ENCODE data around the gene MYH9.

Gene MYH9

DNA sequence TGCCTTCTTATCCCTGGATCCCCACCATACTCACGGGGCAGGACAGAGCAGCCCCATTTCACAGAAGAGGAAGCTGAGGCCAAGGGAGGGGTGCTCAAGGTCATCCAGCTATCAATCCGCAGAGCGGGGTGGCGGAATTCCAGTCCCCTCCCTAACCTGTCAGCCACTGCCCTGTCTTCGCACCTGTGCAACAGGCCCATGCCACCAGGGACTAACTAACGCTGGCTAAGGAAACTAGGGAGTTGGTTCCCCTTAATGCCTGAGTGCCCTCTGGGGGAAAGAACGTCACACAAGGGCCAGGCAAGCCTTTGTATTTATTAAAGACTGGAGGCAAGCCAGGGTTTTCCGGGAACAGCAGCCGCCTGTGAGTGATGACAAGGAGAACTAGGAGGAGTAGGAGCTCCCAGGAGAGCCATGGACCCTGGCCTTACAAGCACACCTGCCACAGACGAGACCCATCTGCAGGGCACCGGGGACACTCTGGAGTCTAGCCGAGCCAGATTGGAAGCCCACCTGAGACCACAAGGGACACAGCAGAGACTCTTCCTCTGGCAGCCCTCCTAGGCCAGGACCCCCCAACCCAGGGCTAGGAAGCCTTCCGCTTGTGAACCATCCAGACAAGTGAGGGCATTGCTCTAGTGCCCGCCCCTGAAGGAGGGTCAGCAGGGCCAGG is 64.4 kb downstream of the MYH9 start:
- no peak overlapping the region for H3K4me3 ChIP-seq (ENCODE audit: low read depth, low read length)
- DNase-seq (ENCODE audit: low read depth) = no peak

- no peak overlapping the region for H3K4me3 ChIP-seq (ENCODE audit: low read depth, low read length)
These were observed 65.2 kb downstream of the MYH9 start for GRCh38 chr22:36322602-36322915.

DNA sequence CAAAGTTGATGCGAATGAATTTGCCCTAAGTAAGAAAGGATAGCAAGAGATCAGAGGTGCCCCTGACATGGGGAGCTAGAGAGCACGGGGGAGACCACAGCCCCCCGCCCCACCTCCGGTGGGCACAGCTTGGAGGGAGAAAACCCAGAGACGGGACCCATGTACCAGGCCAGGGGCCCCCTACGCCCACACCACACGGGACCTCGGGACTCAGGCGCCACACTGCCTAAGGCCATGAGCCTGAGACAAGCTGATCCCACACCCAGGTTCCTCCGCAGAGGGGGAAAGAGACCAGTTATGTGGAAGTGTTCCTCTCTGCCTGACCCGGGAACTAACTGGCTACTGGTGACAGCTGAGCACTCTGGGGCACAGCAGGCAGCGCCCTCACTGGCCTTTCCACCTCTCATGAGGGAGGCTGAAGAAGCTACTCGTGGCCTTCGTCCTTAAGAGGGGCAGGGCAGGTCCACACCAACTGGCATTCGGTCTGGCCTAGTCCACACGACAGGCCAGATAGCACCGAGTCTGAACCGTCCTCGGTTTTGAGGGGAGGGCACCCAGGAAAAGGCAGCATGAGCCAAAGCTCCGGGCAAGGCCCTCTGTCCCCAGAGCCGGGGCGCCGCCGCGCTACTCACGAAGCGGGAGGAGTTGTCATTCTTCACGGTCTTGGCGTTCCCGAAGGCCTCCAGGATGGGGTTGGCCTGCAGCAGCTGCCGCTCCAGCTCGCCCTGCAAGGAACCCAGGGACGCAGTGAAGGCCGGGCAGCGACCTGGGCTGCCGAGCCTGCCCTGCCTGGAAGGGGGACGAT is 65.8 kb downstream of the MYH9 start:
- no peak for DNase-seq (ENCODE audit: low read depth)
- no peak overlapping the region for H3K4me3 ChIP-seq (ENCODE audit: low read depth, low read length)

More at GRCh38 chr22:36322602-36322915, 65.2 kb downstream of the MYH9 start:
- no peak for DNase-seq (ENCODE audit: low read depth)

DNA sequence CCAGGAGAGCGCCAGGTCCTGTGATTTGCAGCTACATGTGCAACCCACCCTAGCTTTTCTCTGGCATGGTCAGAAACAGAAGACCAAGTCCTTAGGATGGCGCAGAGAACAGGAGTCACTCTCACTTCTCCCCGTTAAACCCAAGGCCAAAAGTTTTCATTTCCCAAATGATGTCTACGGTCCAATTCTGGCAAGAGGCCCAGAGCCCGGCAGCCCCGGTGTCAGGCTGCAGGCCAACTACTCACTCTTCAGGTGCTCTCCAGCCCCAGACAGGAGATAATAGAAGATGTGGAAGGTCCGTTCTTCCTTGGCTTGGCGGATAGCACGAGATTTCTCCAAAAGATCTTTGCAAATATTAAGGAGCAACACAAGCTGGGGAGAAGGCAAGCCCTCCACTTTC is 67.2 kb downstream of the MYH9 start:
- no peak for DNase-seq (ENCODE audit: low read depth)
- no peak overlapping the region for H3K4me3 ChIP-seq (ENCODE audit: low read depth, low read length)

- DNase-seq (ENCODE audit: low read depth) = no peak
- no peak overlapping the region for H3K4me3 ChIP-seq (ENCODE audit: low read depth, low read length)
These were observed 67.9 kb downstream of the MYH9 start for GRCh38 chr22:36319595-36320497.

DNA sequence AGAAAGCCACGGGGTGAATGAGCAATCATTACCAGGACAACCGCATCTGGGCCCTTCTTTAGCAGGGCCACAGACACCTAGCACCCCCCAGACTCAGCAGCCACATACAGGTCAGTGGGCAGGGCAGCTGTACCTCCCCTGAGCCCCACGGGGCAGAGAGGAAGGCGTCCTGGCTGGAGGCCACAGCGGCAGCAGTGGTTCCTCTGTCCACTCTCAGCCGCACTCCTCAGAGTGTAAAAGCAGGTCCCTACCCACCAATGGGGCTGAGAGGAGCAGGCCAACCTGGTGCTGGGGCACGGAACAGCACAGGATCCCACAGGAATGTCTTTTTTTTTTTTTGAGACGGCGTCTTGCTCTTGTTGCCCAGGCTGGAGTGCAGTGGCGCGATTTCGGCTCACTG is 69.3 kb downstream of the MYH9 start:
- H3K4me3 ChIP-seq (ENCODE audit: low read depth, low read length) = no peak overlapping the region
- DNase-seq (ENCODE audit: low read depth) = no peak

DNA sequence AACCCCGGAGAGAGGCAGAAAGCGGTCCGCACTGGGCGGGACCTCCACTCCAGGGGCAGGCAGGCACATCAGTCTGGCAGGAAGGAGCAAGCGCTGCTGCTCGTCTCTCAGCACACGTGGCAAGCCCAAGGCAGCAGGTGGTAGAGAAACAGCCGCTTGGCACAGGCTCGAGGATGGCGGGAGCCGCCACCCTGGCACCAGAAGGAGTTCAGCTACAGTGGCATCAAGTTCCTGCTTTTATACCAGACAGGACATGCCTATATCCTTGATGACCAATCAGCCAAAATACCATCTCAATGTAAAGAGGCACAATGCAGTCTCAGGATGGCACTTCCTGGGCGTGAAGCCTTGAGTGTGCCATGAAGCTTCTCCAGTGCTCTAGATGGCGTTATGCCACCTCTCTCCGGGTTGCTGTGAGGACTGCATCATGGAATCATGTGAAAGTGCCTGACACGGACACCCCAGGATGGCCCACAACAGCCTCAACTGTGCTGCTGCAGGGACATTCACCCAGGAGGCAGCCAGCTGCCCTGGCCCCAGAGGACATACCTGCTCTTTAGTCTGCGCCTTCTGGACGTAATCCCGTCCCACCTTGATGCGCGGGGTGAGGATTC is 70.0 kb downstream of the MYH9 start:
- H3K4me3 ChIP-seq (ENCODE audit: low read depth, low read length) = no peak overlapping the region
- DNase-seq (ENCODE audit: low read depth) = no peak

DNA sequence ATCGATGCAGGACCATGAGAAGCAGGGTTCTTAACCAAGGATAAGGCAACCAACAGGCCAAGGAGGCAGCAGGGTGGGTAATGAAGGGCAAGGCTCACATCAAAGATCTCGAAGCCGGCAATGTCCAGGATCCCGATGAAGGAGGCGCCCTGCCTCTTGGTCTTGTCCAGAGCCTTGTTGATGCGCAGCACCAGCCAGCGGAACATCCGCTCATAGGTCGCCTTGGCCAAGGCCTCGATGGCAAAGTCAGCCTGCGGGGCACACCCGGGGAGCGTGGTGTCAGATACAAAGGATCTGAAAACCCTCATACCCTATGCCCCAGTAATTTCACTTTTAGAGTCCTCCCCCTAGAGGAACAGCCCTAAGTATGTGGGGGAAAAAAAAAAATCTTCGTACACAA is 71.3 kb downstream of the MYH9 start:
- no peak for DNase-seq (ENCODE audit: low read depth)
- H3K4me3 ChIP-seq (ENCODE audit: low read depth, low read length) = no peak overlapping the region

DNA sequence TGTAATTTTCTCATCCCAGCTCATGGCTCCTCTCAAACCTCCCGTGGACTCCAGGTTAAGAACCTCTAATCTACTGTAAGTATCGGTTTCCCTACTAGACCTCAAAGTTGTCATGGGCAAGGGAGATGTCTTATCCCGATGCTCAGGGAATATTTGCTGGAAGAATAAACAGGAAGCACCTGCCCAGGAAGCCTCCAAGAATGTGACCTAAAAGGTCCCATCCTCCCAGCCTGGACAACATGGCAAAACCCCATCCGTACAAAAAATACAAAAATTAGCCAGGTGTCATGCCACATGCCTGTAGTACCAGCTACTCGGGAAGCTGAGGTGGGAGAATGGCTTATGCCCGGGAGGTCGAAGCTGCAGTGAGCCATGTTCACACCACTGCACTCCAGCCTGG is 72.4 kb downstream of the MYH9 start:
- H3K4me3 ChIP-seq (ENCODE audit: low read depth, low read length) = no peak overlapping the region
- DNase-seq (ENCODE audit: low read depth) = no peak

GRCh38 chr22:36311386-36312085 is 76.2 kb downstream of the MYH9 start:
- DNase-seq (ENCODE audit: low read depth) = no peak
- H3K4me3 ChIP-seq (ENCODE audit: low read depth, low read length) = no peak overlapping the region

DNA sequence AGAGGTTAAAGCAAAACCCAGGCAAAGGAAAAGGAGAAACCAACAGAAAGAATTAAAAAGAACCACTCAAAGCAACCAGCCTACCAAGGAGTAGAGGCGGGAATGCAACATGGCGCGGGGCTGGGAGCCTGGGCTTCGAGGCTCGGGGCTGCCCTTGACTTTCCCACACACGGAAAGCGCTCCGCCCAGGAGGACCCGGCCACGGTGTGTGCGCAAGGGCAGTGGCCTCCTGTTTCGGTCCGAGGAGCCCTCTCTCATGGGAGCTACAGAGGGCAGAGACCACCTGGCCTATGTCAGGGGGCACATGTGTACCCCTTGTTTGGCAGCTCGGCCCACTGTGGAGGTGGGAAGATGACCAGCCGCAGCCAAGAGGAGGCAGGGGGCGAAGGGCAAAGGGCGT is 78.9 kb downstream of the MYH9 start:
- no peak for DNase-seq (ENCODE audit: low read depth)
- no peak overlapping the region for H3K4me3 ChIP-seq (ENCODE audit: low read depth, low read length)

DNA sequence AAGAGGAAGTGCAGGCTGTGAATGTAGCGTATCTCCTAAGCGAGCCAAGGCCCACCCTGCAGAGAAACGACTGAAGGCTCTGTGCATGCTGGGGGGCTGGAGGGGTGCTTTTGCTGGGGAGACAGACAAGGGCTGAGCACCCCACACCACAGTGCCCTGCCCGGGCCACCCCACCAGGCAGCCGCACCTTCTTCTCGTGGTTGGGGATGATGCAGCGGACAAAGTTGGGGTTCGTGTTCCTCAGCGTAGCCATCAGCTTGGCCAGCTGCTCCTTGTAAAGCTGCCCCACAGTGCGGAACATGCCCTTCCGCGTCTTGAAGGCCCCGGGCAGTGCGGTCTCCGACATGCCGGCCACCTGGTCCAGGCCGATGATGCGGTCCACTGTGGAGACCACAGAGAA is 81.5 kb downstream of the MYH9 start:
- DNase-seq (ENCODE audit: low read depth) = no peak
- H3K4me3 ChIP-seq (ENCODE audit: low read depth, low read length) = no peak overlapping the region

DNA sequence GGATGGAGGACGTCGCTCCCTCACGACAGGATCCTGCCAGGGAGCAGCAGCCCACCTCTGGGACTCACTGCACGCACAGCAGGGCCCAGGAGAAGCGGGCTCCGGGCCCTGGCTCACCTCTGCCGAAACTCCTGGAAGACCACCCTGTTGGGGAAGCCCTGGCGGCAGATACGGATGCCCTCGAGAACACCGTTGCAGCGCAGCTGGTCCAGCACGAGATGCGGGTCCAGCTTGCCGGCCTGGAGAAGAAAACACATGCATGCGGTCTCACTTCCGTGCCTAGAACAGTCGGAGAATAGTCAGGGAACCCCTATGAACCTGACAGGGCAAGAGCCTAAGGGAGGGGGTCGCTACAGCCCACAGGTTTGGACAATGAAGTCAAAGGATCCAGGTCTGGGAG is 82.0 kb downstream of the MYH9 start:
- no peak for DNase-seq (ENCODE audit: low read depth)
- no peak overlapping the region for H3K4me3 ChIP-seq (ENCODE audit: low read depth, low read length)

- no peak overlapping the region for H3K4me3 ChIP-seq (ENCODE audit: low read depth, low read length)
- DNase-seq (ENCODE audit: low read depth) = no peak
These were observed 83.3 kb downstream of the MYH9 start for GRCh38 chr22:36304429-36304828.

GRCh38 chr22:36303874-36304273 is 83.9 kb downstream of the MYH9 start:
- no peak for DNase-seq (ENCODE audit: low read depth)
- no peak overlapping the region for H3K4me3 ChIP-seq (ENCODE audit: low read depth, low read length)

- H3K4me3 ChIP-seq (ENCODE audit: low read depth, low read length) = no peak overlapping the region
- no peak for DNase-seq (ENCODE audit: low read depth)
These were observed 84.7 kb downstream of the MYH9 start for GRCh38 chr22:36303115-36303467.

DNA sequence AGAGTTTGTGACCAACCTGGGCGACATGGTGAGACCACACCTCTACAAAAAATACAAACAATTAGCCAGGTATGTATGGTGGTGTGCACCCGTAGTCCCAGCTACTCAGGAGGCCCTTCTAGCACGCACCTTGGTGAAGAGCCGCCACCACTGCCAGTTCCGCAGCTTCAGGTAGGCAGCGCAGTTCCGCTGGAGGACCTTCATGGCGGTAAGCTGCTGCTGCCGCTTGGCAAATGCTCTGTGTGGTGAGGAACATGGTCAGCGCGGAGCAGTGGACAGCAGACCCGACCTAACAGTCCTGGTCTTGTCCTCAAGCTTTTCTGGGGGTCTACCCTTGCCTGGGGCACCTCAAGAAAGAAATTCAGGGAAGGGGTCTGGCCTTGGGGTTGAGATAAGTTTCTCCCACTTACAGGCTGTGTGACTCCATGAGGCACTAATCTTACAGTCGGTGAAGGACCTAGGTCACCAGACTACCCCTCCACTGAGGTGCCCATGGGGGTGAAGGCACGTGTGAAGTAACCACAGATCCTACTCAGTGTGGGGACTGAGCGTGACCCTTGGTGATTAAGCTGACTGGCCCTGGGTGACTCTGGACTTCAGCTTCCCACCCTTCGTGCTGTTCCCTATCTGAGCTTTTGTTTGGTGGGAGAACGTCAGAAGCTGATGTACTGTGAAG is 85.2 kb downstream of the MYH9 start:
- no peak overlapping the region for H3K4me3 ChIP-seq (ENCODE audit: low read depth, low read length)
- no peak for DNase-seq (ENCODE audit: low read depth)

DNA sequence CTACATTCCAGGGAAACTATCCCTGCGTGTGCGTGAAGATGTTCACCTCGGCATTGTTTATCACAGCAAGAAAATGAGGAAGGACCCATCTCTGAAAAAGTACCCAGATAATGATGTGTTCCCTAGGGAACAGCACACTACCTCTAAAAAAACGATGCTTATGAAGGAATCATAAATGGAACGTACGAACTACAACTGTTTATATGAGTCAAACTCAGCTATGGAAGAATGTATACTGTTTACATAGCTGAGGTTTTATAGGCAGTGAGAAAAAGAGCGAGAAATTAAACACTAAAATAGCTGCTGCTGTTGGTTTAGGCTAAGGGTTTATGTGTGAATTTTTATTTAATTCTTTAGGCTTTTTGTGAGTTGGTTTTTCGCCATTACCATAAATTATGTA is 85.9 kb downstream of the MYH9 start:
- no peak for DNase-seq (ENCODE audit: low read depth)
- no peak overlapping the region for H3K4me3 ChIP-seq (ENCODE audit: low read depth, low read length)

DNA sequence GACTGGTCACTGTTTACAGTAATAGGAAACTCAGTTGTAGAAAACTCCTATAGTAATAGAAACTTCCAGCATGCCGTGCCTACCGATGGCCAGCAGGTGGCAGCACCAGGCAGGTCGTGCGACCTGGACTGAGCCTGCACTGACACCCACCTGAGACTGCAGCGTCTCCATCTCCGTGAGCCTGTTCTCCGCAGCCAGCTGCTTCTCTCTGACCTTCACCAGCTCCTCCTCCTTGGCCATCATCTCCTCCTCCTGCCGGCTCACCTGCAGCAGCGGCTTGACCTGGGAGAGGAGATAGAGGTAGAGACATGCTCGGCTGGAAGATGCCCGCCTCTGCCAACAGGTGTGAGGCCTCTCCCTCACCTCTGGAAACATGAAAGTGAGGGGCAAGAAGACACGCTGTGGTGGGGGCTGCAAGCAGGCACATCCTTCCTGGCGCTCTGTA is 86.4 kb downstream of the MYH9 start:
- DNase-seq (ENCODE audit: low read depth) = no peak
- H3K4me3 ChIP-seq (ENCODE audit: low read depth, low read length) = no peak overlapping the region
